GM19468 (cell line): ENCODE data around the gene PHYKPL.

Source experiments
- ATAC-seq: cut with Tn5 transposase; IDR thresholded peaks from one replicate; pipeline ENCODE4 v1.9.1; 2021; ENCODE audit warnings: mild to moderate bottlenecking, moderate library complexity, moderate number of reproducible peaks; ENCODE audit not compliant: unreplicated experiment; ENCODE audit errors: extremely low read depth

Gene PHYKPL

DNA sequence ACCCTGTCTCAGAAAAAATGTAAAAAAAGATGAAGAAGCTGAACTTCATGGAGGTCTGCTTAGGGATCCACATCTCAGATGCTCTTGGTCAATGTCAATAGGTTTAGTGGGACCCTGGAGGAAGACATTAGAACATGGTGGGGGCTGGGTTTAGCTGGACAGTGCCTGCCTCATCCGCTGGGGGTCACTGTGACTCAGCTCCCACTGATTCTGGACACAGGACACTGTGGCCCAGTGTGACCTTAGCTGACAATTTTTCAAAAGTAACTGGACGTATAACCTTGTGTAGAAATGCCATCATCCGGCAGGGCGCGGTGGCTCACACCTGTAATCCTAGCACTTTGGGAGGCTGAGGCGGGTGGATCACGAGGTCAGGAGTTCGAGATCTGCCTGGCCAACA, 35.6 kb downstream of the PHYKPL start:
- ATAC-seq = no peak

DNA sequence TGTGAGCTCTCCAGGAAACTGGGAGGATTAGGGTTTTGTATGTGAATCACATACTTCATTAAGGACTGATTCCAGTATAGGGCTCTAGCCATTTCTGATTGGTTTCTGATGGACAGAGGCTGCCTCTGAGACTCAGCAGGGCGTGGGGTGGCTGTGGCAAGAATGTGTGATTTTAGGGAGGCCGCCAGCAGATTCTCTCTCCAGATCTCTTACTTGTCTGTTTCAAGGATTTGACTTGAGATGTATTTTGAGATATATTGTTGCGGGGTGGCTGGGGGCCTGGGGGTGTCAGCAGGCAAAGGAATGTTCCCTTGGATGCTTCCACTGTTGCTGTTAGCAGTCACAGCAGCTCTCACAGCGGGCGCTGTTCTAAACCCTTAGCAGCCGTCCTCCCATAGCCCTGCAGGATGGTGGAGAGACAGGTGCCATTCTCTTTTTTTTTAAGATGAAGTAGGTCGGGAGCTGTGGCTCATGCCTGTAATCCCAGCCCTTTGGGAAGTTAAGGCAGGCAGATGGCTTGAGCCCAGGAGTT, 36.3 kb downstream of the PHYKPL start:
- no peak for ATAC-seq

DNA sequence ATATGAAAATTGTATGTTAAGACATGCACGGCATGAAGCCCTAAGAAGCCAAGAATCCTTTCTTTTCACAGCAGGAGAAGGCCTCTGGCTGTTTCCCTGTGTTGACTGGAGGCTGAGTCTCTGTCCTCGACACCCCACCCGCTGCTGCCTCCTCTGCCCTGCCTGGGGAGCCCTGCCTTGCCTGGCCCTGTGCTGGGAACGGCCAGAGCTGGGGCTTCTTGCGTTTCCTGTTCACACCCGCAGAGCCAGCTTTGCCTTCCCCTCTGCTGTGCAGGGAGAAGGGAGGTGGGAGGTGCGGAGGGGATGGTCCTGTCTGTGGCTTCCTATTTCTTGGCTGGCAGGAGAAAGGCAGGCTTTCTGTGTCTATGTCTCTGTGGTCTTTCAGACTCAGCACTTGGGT, 38.6 kb downstream of the PHYKPL start:
- ATAC-seq = no peak

DNA sequence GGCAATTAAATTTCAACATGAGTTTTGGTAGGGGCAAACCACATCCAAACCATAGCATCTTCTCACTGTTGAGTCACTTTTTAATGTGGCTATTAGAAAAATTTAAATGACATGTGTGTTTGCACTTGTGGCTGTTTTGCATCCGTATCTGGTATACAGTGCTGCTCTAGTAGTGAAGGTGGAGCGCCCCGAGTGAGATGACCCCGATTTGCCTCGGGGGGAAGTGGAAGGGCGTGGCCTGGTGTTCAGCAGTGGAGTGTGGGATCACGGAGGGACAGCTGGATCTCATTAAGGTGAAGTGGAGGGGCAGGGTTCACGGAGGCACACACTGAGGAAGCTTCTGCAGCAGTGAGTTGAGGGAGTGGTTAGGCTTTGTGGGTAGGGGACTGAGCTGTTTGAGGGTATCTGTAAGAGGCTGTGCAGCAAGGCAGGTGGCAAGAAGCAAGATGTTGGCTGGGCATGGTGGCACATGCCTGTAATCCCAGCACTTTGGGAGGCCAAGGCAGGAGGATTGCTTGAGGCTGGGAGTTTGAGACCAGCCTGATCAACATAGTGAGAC, 39.3 kb downstream of the PHYKPL start:
- ATAC-seq = no peak

DNA sequence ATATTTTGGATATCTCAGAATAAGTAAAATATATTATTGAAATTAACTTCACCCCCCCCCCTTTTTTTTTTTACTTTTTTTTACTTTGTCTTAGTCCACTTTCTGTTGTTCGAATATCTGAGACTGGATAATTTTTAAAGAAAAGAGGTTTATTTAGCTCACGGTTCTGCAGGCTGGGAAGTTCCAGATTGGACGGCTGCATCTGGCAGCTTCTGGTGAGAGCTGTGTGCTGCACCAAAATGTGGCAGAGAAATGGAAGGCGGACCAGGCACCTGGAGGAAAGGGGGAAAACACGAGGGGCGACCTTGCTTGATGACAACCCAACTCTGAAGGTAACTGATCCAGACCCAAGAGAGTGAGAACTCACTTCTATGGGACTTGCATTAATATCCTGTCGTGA, 39.8 kb downstream of the PHYKPL start:
- ATAC-seq = no peak

DNA sequence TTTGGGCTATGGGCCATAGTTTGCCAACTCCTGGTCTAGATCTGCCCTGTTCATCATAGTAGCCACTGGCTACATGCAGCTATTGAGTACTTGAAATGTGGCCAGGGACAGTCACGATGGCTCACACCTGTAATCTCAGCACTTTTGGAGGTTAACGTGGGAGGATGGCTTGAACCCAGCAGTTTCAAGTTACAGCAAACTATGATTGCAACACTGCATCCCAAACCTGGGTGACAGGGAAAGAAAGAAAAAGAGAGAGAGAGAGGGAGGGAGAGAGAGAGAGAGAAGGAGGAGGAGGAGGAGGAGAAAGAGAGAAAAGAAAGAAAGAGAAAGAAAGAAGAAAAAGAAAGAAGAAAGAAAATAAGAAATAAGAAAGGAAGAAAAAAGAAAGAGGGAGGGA, 40.4 kb downstream of the PHYKPL start:
- no peak for ATAC-seq

DNA sequence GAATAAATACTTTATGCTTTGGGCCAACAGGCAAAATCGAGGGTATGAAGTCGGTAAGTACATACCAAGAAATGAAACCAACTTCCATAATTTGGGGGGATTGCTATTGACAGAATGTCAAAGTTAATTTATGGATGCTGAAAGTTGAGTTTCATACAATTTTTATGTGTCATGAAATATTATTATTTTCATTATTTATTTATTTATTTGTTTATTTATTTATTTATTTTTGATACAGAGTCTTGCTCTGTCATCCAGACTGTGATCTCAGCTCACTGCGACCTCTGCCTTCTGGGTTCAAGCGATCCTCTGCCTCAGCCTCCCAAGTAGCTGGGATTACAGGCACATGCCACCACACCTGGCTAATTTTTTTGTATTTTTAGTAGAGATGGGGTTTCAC, 40.9 kb downstream of the PHYKPL start:
- ATAC-seq = no peak

DNA sequence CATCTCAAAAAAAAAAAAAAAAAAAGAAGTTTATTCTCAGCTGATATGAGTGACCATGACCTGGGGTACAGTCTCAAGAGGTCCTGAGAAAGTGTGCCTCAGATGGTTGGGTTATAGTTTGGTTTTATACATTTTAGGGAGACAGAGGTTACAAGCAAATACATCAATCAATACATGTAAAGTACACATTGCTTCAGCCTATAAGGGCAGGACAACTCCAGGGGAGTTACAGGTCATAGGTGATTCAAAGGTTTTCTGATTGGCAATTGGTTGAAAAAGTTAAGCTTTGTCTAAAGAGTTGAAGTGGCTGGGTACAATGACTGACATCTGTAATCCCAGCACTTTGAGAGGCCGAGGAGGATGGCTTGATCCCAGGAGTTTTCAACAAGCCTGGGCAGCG, 43.2 kb downstream of the PHYKPL start:
- ATAC-seq = no peak

DNA sequence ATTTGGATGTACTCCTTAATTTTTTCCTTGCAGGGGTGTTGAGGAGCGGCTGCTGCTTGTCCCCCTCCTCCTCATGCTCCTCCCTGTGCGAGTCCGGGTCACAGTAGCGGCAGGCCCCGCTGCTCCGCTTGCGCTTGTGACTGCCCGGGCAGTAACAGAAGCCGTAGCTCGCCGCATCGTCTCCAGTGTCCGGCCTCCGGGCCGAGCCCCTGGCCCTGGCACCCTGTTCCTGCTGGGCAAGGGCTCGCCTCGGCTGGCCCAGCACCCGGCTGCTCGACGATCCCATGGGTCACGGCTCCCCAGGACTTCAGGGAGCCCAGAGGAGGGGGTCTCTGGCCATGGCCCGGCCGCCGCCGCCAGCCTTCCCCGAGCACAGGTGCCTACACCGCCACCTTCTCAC, 45.6 kb downstream of the PHYKPL start, which contains the start of gene GMCL2:
GMCL2 (minus strand) TSS at position 358 of the 400 bp plus-strand sequence; CDS start at position 286, 72 bp downstream.
- no peak for ATAC-seq

DNA sequence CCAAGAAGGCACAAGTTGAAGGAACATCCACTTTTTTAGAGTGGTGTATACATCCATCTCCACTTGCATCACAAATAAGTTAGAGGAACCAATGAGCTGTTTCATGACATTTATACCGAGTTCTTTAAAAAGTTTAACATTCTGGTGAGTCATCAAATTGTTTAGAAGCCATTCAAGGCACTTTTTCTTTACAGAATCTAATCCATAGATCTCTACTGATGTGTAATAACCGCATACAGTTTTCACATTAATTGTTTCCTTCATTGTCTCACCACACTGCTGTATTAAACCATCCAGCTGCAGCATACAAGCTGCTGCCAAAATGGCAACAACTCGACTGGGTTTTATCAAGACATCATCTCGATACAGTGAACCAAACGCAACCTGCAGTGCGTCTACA, 46.2 kb downstream of the PHYKPL start:
- ATAC-seq = no peak

DNA sequence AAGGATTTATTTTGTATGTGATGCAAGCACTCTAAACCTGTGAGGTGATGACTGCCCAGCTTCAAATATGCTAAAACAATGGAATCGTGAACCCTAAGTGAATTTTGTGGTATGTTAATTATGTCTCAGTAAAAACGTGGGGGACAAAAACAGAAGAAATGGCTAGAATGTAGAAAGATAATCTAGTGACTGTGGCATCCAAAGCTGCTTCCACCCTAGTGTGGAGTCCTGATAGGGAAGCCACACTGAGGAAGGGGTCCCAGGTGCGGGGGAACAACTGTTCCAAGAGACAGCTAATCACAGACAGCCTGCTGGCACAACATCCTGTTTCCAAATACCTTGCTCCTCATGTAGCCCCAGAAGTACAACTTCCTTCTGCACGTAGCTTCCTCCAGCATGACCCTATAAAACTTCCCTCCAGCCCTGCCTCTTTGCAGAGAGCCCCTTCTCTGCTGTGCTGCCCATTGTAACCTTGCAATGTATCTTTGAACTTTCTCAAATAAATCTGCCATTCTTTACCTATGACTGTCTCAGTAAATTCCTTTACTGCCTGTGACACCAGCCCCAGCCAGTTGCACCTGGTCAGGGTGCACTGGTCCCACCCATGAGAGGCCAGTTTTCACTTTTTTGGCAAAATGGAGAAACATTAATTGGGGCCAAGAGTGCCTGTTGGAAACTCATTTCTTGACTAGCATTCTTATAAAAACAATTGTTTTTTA, 50.3 kb downstream of the PHYKPL start:
- ATAC-seq = no peak

DNA sequence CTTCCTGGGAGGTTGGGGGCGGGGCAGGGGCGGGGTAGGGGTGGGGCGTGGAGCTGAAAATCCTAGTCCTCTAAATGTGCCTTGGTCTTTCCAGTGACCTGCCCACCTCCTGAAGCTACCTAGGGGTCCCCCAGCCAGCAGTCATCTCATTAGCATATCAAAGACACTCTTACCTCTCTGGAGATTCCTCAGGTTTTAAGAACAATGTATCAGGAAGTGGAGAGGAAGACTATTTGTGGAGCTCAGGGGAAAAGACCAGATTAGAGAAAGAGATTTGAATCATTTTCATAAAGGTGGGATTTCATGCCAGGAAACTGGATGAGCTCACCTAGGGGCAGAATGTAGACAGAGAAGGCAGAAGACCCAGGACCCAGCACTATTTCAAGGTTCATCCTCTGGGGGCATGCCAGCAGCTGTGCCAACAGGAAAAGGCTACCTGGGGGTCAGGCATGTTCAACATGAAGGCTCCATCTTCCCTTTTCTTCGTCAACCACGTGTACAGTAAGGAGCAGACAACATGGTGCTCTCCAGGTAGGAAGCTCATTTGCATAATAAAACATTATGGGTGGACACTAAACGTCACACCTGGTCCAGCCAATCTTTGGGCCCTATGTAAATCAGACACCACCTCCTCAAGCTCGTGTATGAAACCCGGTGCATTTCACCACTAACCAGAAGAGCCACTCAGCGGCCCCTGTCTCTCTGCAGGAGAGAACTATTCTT, 52.3 kb downstream of the PHYKPL start:
- ATAC-seq = no peak

DNA sequence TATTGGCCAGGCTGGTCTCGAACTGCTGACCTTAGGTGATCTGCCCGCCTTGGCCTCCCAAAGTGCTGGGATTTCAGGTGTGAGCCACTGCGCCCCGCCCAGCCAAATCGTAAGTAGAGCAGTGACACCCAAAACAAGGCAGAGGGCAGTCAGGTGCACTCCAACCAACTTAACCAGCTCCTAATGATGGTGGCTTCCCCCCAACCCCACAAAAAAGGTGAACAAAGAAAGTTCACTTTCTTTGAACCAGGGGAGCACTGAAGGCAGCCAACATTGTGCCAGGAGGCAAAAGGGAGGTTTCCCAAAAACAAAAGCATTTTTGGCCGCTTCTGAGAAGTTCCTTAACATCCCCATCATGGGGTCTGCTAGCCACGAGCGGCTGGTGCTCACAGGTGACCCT, 55.0 kb downstream of the PHYKPL start:
- no peak for ATAC-seq

DNA sequence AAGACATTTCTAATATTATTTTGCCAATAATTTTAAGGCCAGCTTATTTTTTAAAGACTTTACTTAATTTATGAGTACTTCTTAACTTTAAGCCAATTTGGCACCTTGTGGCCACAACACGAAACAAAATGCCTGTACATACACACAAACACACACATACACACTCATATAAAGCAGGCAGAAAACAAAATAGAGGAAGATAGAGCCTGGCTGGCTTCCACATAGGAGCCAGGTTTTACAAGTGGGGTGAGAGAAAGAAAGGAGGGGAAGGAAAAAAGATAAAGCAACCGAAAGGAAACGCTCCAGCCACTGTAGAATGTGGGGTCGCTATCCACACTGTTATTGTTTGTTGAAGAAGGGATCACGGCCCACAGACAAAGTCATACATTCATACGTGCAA, 55.8 kb downstream of the PHYKPL start:
- no peak for ATAC-seq

DNA sequence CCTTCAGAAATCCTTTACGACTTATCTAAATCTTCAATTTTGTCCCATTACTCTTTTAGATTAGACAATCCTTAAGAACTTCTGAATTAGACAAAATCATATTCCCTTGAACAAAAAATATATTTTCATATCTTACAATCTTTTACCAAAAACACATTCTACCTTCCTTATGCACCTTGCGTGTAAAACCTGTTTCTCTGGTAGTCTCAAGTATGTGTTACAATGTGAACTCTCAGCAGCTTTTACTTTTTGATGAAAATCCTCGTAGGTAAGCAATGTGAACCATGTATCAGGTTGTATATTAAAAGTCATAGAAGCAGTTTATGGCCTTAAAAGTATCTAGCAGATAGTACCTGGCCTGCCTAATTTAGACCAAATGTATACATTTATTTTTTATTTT, 58.1 kb downstream of the PHYKPL start:
- ATAC-seq = no peak

DNA sequence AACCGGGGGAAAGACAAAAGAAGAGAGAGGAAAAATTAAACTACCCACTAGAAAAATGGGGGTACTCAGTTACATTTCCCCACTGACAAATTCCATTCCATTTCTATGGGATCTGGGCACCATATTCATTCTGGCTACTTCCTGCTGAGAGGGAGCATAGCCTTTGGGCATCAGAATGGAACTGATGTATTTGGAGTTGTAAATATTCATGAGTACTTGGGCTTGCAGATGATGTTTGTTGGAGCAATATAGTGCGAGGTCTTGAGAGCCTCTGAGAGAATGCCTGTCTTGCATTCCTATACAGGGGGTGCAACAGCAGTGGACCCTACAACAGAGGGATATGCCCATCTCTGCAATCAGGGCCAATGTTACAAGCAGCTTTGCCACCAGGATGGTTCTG, 62.1 kb downstream of the PHYKPL start:
- no peak for ATAC-seq

DNA sequence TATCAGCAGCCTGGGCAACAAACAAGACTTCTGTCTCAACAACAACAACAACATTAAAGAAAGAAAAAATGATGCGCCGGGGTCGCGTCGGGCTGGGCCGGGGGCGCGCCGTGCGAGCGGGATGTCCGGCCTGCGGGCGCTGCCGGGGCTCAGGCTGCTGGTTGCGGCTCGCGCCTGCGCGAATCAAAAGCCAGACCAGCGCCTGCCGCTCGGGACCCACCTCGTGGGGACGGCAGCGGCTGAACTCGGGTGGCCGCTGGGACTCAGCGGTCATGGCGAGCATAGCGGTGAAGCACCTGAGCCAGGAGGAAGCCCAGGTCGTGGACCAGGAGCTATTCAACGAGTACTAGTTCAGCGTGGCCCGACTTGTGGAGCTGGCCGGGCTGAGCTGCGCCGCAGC, 67.0 kb downstream of the PHYKPL start:
- no peak for ATAC-seq

DNA sequence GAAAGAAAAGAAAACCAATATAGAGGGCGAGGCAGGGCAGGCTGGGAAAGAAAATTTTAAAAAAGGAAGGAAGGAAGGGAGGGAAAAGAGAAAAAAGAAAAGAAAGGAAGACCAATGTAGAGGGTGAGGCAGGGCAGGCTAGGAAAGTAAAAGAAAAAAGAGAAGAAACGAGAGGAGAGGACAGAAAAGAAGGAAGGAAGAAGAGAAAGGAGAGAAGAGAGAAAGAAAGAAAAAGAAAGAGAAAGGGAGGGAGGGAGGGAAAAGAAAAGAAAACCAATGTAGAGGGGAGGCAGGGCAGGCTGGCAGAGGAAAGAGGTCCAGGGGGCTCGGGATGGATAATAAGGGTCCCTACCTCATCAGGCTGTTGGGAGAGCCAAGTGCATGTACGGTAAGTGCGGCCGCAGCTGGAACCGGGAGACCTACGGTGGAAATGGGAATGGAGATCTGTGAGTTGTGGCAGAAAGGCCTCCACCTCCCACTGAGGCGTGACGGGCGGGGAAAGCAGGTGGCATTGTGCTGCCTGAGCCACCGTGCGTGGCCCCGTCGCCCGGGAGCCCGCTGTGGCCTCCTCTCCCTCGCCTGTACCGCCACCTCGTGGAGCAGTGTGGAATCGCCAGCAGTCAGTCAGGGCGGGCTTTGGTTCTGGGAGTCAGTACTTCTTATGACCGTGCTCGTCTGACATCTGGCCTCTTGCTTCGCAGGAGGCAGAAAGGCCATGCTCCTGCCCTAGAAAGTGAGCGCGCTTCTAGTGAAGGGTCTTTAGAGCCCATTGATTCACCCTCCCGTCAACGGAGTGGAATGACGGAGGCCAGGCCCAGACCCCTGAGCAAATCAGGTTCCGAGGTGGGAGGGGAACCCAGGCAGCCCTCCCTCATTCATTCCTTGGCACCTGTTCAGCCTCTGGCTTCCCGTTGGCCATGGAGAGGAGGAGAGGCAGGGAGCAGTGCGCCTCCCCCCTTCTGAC, 68.5 kb downstream of the PHYKPL start:
- peak; percentile 78 for ATAC-seq

DNA sequence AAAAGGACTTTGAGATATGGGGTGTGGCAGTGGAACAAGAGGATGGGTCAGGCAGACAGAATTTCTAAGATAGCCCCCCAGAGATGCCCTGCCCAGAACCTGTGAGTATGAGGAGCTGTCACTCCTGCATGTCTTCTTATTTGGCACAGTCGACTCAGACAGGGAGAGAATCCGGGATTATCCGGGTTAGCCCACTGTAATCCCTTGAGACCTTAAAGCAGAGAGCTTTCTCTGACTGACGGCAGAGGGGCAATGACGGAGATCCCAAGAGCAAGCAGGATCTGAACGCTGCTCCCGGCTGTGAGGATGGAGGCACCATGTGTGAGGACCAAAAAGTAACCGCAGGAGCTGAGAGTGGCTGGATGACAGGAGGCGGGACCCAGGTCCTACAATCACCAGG, 70.1 kb downstream of the PHYKPL start:
- ATAC-seq = no peak

DNA sequence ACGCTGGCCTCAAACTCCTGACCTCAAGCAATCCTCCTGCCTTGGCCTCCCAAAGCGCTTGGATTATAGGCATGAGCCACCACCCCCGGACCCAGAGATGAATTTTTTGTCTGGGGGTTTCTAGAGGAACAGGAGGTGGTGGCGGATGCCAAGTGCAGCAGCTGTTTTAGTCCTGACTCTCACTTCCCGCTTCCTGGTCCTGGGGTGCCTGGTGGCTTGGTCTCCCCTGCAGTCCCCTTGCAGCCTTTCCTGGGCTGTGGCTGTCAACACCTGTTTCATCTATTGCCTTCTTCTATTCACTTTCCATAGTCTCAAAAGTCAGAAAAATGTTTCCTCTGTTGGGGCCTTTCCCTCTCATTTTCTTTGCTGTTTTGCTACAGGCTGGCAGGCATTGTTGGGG, 72.4 kb downstream of the PHYKPL start:
- ATAC-seq = no peak
